ENCODE measurements around the gene HPCAL1.

DNA sequence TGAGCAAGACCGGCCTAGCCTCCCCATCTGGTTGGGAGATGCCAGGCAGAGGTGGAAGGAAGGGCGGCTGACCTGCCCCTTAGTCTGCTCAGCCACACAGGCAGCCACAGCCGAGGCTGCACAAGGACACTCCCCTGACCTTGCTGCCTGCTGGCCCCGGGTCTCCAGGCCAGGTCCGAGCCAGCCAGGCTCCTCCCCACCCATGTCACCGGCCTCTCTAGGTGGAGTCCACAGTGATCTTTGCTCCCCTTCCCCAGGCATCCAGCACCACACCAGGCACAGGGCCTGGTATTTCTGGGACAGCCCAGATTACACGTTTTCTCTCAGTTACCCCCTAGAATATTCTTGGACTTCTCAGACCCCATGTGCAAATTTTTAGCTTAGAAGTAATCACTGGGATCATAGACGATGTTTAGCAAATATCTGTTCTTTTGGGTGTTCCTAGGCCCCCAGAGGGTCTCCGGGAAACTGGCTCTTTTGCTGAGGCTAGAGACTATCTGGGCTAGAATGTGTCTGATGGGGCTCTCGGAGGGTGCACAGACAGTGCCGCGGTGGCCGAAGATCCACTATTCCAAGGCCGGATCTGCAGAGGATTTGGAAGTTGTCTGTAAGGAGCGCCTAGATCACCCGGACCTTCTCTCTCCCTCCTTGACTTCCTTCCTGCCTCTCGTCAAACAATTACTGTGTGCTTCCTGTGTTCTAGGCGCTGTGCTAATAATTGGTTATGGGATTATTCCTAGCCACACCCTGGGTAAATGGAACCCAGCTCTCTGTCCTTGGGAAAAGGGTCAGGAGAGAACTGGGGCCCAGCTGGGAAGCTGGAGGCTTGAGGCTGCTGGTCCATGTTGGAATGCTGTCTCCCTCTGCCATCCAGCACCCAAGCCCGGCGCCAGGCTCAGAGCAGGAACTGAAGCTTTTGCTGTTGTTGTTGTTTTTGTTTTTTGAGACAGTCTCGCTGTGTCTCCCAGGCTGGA lies 98.6 kb downstream of the HPCAL1 start:
- TF ChIP-seq, protein P1, sequence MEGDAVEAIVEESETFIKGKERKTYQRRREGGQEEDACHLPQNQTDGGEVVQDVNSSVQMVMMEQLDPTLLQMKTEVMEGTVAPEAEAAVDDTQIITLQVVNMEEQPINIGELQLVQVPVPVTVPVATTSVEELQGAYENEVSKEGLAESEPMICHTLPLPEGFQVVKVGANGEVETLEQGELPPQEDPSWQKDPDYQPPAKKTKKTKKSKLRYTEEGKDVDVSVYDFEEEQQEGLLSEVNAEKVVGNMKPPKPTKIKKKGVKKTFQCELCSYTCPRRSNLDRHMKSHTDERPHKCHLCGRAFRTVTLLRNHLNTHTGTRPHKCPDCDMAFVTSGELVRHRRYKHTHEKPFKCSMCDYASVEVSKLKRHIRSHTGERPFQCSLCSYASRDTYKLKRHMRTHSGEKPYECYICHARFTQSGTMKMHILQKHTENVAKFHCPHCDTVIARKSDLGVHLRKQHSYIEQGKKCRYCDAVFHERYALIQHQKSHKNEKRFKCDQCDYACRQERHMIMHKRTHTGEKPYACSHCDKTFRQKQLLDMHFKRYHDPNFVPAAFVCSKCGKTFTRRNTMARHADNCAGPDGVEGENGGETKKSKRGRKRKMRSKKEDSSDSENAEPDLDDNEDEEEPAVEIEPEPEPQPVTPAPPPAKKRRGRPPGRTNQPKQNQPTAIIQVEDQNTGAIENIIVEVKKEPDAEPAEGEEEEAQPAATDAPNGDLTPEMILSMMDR (IDR thresholded peaks at IDR 0.05; ENCODE audit: insufficient read depth, low read depth, low read length) = no peak
- no peak for TF ChIP-seq EZH2 (IDR thresholded peaks at IDR 0.05; ENCODE audit: insufficient read depth, low read length)
